Left lung (tissue), 10 donors: ENCODE measurements around the gene NARF. TPM values are rescaled to one million over a fixed set of nuclear protein-coding genes. Genes with fewer than 3 reads are reported as not detected.

Experiments
- ATAC-seq: fragments of 200-7000 bp; cut with Tn5 transposase; one replicate; pipeline ENCODE4 v1.9.1; 2020; ENCODE audit warnings: moderate library complexity
- DNase-seq, 4 donors: peaks; one replicate each; pipeline ENCODE4 v3.0.0-alpha.2; 2013 to 2020
- H3K27ac ChIP-seq, 2 donors: fragments of 200-600 bp; sonication (generic) in 1 of 2; one replicate each; pipeline versions ENCODE4 v1.5.0 to v1.8.0; 2020 to 2021
- H3K27me3 ChIP-seq, 2 donors: fragments of 200-600 bp; sonication (generic) in 1 of 2; one replicate each; pipeline versions ENCODE4 v1.5.0 to v1.8.0; 2020 to 2021
- H3K36me3 ChIP-seq, 2 donors: fragments of 200-600 bp; sonication (generic) in 1 of 2; one replicate each; pipeline versions ENCODE4 v1.5.0 to v1.8.0; 2020 to 2021
- H3K4me1 ChIP-seq, 2 donors: fragments of 200-600 bp; one replicate each; pipeline ENCODE4 v1.8.0; 2021
- H3K4me3 ChIP-seq, 2 donors: fragments of 200-600 bp; sonication (generic) in 1 of 2; one replicate each; pipeline versions ENCODE4 v1.5.0 to v1.8.0; 2020 to 2021; ENCODE audit warnings: mild to moderate bottlenecking in 1 of 2
- H3K9me3 ChIP-seq, 2 donors: fragments of 200-600 bp; sonication (generic) in 1 of 2; one replicate each; pipeline versions ENCODE4 v1.5.0 to v1.8.0; 2020 to 2021
- CTCF ChIP-seq, 2 donors: fragments of 200-600 bp; sonication (generic) in 1 of 2; IDR thresholded peaks; one replicate each; pipeline versions ENCODE4 v1.5.0 to v1.8.0; 2021; ENCODE audit warnings: antibody characterized with exemption in 2 of 2
- intact Hi-C, 2 donors: fragments of 100-400 bp; cut with DNase I; formaldehyde crosslinking; loops; one replicate each; pipeline versions ENCODE4 v1.11.2 to v1.14.2; 2022
- polyA plus RNA-seq, 6 donors: library from polyadenylated mRNA; unstranded; fragments of 120-200 nt; gene quantifications; one replicate each; pipeline ENCODE4 v1.2.1, GENCODE V29; 2013; ENCODE audit not compliant: insufficient read length in 6 of 6
- total RNA-seq, 2 donors: library from RNA; stranded (reverse); fragmentation: NEBNext Ultra II Directional; extraction: Animal tissue kit (Norgen Biotek cat#: 25700); gene quantifications; one replicate each; pipeline ENCODE4 v1.2.1, GENCODE V29; 2021
- donor health status: DM: no; HTN: yes; CAD: no.
- donor health status: DM: no; HTN: no; CAD: no.

NARF gene
- total and polyA plus RNA-seq, 8 donors, result 38.9 to 128 (median 112) TPM

DNA sequence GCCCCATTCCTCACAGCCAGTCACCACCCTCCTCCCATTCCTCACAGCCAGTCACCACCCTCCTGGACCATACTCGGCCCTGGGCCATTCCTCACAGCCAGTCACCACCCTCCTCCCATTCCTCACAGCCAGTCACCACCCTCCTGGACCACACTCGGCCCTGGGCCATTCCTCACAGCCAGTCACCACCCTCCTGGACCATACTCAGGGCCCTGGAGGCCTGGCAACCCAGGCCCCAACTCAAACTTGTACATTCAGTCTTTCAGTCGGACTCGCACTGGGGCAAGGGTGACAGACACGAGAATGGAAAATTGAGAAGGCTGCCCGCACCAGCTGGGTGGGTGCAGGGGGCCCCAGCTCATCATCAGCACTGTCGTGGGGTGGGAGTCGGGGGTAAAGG lies 30.6 kb downstream of the NARF start:
- Histone ChIP-seq H3K4me3 (no peak overlapping the region), H3K27me3 (no peaks in the 10 kb centered on the region), H3K27ac (no peak overlapping the region), H3K36me3 (peaks cover 0 to 57% of the 10 kb centered on the region in 2 donors), H3K9me3 (no peaks in the 10 kb centered on the region), H3K4me1 (no peaks in the 10 kb centered on the region)
- TF ChIP-seq CTCF (IDR thresholded peaks at IDR 0.05), result no peak
- intact Hi-C loops, result no loop called here
- peak; percentile 33 for ATAC-seq
- no peak for DNase-seq

- peaks cover 0 to 48% of the 10 kb centered on the region in 2 donors for H3K36me3 ChIP-seq
- H3K4me3 ChIP-seq, result no peak overlapping the region
- ATAC-seq (no peak), DNase-seq (no peak)
- no peaks in the 10 kb centered on the region for H3K4me1 ChIP-seq
- intact Hi-C loops, result no loop called here
- H3K9me3 ChIP-seq, result no peaks in the 10 kb centered on the region
- no peak overlapping the region for H3K27ac ChIP-seq
- no peak for TF ChIP-seq CTCF (IDR thresholded peaks at IDR 0.05)
- no peaks in the 10 kb centered on the region for H3K27me3 ChIP-seq
These were observed 31.4 kb downstream of the NARF start for GRCh38 chr17:82489851-82490511.

DNA sequence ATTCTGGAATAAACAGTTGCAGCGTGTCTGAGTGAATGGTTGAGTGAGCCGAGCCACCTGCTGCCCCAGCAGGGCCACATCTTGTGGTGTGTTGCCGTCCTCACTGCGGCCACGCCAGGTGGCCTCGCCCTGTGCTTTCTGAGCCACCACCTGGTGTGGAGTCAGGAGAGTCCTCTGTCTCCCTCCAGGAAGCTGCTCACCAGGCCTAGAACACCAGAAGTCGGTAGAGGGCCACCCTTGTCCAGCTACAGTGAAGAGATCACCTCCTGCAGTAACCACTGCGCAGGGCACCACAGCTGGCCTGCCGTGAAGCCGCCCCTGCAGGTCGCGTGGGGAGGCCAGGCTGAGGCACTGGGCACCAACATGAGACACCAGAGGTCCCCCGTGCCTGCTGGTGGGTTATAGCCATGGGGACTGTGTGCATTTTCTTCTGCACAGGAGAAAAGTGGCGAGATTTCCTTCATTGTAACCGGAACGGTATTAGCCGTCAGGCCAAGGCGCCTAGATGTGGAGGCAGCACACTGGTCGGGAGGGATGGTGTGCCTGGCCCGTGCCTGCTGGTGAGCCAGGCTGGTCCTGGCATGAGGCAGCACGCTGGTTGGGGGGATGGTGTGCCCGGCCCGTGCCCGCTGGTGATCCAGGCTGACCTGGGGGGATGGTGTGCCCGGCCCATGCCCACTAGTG lies 32.1 kb downstream of the NARF start:
- DNase-seq (no peak), ATAC-seq (no peak)
- Histone ChIP-seq H3K36me3 (peaks cover 0 to 42% of the 10 kb centered on the region in 2 donors), H3K4me3 (no peak overlapping the region), H3K4me1 (peaks cover 0 to 3% of the 10 kb centered on the region in 2 donors), H3K9me3 (no peaks in the 10 kb centered on the region), H3K27me3 (no peaks in the 10 kb centered on the region), H3K27ac (no peak overlapping the region)
- intact Hi-C loops, result no loop called here
- no peak for TF ChIP-seq CTCF (IDR thresholded peaks at IDR 0.05)

GRCh38 chr17:82491196-82491530 lies 32.6 kb downstream of the NARF start:
- no peak for DNase-seq
- H3K4me3 ChIP-seq, result no peak overlapping the region
- intact Hi-C loops, result no loop called here

More at GRCh38 chr17:82491196-82491530, 32.6 kb downstream of the NARF start:
- TF ChIP-seq CTCF (IDR thresholded peaks at IDR 0.05), result no peak
- no peaks in the 10 kb centered on the region for H3K9me3 ChIP-seq
- peaks cover 0 to 9% of the 10 kb centered on the region in 2 donors for H3K4me1 ChIP-seq
- no peak overlapping the region for H3K27ac ChIP-seq
- H3K36me3 ChIP-seq, result peaks cover 0 to 37% of the 10 kb centered on the region in 2 donors
- H3K27me3 ChIP-seq, result no peaks in the 10 kb centered on the region
- no peak for ATAC-seq
